SK-N-SH (cell line): ENCODE results near the gene EFCAB12. TPM values are rescaled to one million over a fixed set of nuclear protein-coding genes. Genes with fewer than 3 reads are reported as not detected.

Experiments
- CTCF ChIA-PET: fragments of 300-600, 350-600 bp; formaldehyde crosslinking; extraction: SDS; loops from one replicate; lab custom pipeline; 2021; lab: Yijun Ruan, JAX
- POLR2A ChIA-PET: fragments of 350-600 bp; sonication (Branson Sonifier 250); formaldehyde crosslinking; extraction: SDS; loops from one replicate; lab custom pipeline; 2020; ENCODE audit warnings: antibody characterized with exemption, inconsistent platforms; lab: Yijun Ruan, JAX
- DNase-seq: peaks from one replicate; pipeline ENCODE4 v3.0.0; 2012
- H2AFZ ChIP-seq: fragments of 200-600 bp; sonication (generic); 2 replicates; pipeline ENCODE4 v1.8.1; 2016; ENCODE audit warnings: antibody characterized with exemption, mild to moderate bottlenecking, low read depth
- H3F3A ChIP-seq: fragments of 200-600 bp; sonication (generic); replicated peaks from 2 replicates; pipeline ENCODE3; 2016; ENCODE audit warnings: antibody characterized with exemption, mild to moderate bottlenecking; ENCODE audit not compliant: insufficient read depth
- H3K27ac ChIP-seq, 2 experiments: fragments of 200-500 bp in 1 of 2; fragments of 200-600 bp in 1 of 2; sonication (Bioruptor generic) in 1 of 2; sonication (generic), shearing (Covaris generic) in 1 of 2; 2 replicates each; pipeline versions ENCODE4 v1.5.1 to v1.6.1; 2014 to 2016; ENCODE audit warnings: low read depth in 2 of 2, inconsistent platforms in 1 of 2, low read length in 1 of 2, mild to moderate bottlenecking in 1 of 2, mixed read lengths in 1 of 2
- H3K27me3 ChIP-seq: fragments of 200-600 bp; sonication (generic), shearing (Covaris generic); 2 replicates; pipeline ENCODE4 v1.6.1; 2016; ENCODE audit warnings: mixed run types; ENCODE audit not compliant: insufficient read depth
- H3K36me3 ChIP-seq, 2 experiments: fragments of 200-500 bp in 1 of 2; fragments of 200-600 bp in 1 of 2; sonication (Bioruptor generic) in 1 of 2; sonication (generic) in 1 of 2; replicated peaks in 1 of 2; 2 replicates each; pipeline versions ENCODE3 to v1.5.1; 2014 to 2016; ENCODE audit warnings: low read length in 1 of 2, mild to moderate bottlenecking in 1 of 2; ENCODE audit not compliant: insufficient read depth in 2 of 2, control insufficient read depth in 1 of 2
- H3K4me1 ChIP-seq, 2 experiments: fragments of 200-500 bp in 1 of 2; fragments of 200-600 bp in 1 of 2; sonication (Bioruptor generic) in 1 of 2; sonication (generic), shearing (Covaris generic) in 1 of 2; 2 replicates each; pipeline versions ENCODE4 v1.5.1 to v1.6.1; 2014 to 2016; ENCODE audit warnings: low read depth in 1 of 2, low read length in 1 of 2, mixed run types in 1 of 2; ENCODE audit not compliant: insufficient read depth in 2 of 2, control insufficient read depth in 1 of 2
- H3K4me2 ChIP-seq: fragments of 200-600 bp; sonication (generic), shearing (Covaris generic); 2 replicates; pipeline ENCODE4 v1.6.1; 2017; ENCODE audit warnings: mixed run types
- H3K4me3 ChIP-seq, 2 experiments: fragments of 200-500 bp in 1 of 2; fragments of 200-600 bp in 1 of 2; sonication (Bioruptor generic) in 1 of 2; sonication (generic), shearing (Covaris generic) in 1 of 2; 2 replicates each; pipeline versions ENCODE4 v1.5.1 to v1.8.1; 2014 to 2016; ENCODE audit warnings: low read depth in 2 of 2, inconsistent platforms in 1 of 2, low read length in 1 of 2, mild to moderate bottlenecking in 1 of 2, mixed read lengths in 1 of 2, moderate library complexity in 1 of 2
- H3K79me2 ChIP-seq: fragments of 200-600 bp; sonication (generic); 2 replicates; pipeline ENCODE4 v1.8.1; 2017; ENCODE audit warnings: mild to moderate bottlenecking; ENCODE audit not compliant: insufficient read depth
- H3K9ac ChIP-seq: fragments of 200-600 bp; sonication (generic); 2 replicates; pipeline ENCODE4 v1.6.1; 2017; ENCODE audit warnings: mixed run types
- H3K9me2 ChIP-seq: fragments of 200-600 bp; sonication (generic); 2 replicates; pipeline ENCODE4 v1.6.1; 2017; ENCODE audit warnings: mixed run types
- H3K9me3 ChIP-seq: fragments of 200-600 bp; sonication (generic); 2 replicates; pipeline ENCODE4 v1.6.1; 2017; ENCODE audit warnings: mixed run types, mild to moderate bottlenecking, moderate library complexity
- H4K20me1 ChIP-seq: fragments of 200-600 bp; sonication (generic); 2 replicates; pipeline ENCODE4 v1.6.1; 2017; ENCODE audit warnings: mild to moderate bottlenecking, mixed run types; ENCODE audit not compliant: insufficient read depth
- CHD2 ChIP-seq: fragments of 150-350 bp; IDR thresholded peaks from 2 replicates; pipeline ENCODE4 v1.6.1; 2018; ENCODE audit warnings: low read length; ENCODE audit not compliant: partially characterized antibody
- CTCF ChIP-seq: fragments of 200-600 bp; sonication (generic); IDR thresholded peaks from 2 replicates; pipeline ENCODE4 v1.6.1; 2017; ENCODE audit warnings: antibody characterized with exemption, mild to moderate bottlenecking, moderate library complexity
- ELF1 ChIP-seq: IDR thresholded peaks from 2 replicates; pipeline ENCODE4 v1.4.0; 2012
- EP300 ChIP-seq, 2 experiments: IDR thresholded peaks; 2 replicates each; pipeline versions ENCODE4 v1.4.0 to v1.6.1; 2012; ENCODE audit warnings: borderline replicate concordance in 1 of 2, low read depth in 1 of 2, low read length in 1 of 2
- FOXM1 ChIP-seq: IDR thresholded peaks from 2 replicates; pipeline ENCODE4 v1.4.0; 2012; ENCODE audit warnings: low read depth, mild to moderate bottlenecking
- GATA2 ChIP-seq: sonication (generic); formaldehyde crosslinking; IDR thresholded peaks from 2 replicates; pipeline ENCODE4 v1.5.0; 2020; ENCODE audit warnings: mild to moderate bottlenecking, missing genetic modification reagents
- JUND ChIP-seq: IDR thresholded peaks from 2 replicates; pipeline ENCODE4 v1.4.0; 2012
- MAX ChIP-seq: IDR thresholded peaks from 2 replicates; pipeline ENCODE4 v1.4.0; 2012; ENCODE audit warnings: low read depth
- NFIC ChIP-seq: IDR thresholded peaks from 2 replicates; pipeline ENCODE4 v1.4.0; 2012; ENCODE audit warnings: borderline replicate concordance
- NRF1 ChIP-seq: IDR thresholded peaks from 2 replicates; pipeline ENCODE4 v1.6.1; 2012; ENCODE audit warnings: low read depth, mild to moderate bottlenecking, low read length
- PBX3 ChIP-seq: IDR thresholded peaks from 2 replicates; pipeline ENCODE4; 2012
- POLR2AphosphoS5 ChIP-seq: IDR thresholded peaks from 2 replicates; pipeline ENCODE4 v1.6.1; 2012; ENCODE audit warnings: low read depth, low read length
- RXRA ChIP-seq: IDR thresholded peaks from 2 replicates; pipeline ENCODE4 v1.4.0; 2012; ENCODE audit warnings: low read depth, mild to moderate bottlenecking, borderline replicate concordance
- SIN3A ChIP-seq: IDR thresholded peaks from 2 replicates; pipeline ENCODE4 v1.6.1; 2012; ENCODE audit warnings: low read depth, mild to moderate bottlenecking, low read length, moderate library complexity, borderline replicate concordance
- TCF12 ChIP-seq: IDR thresholded peaks from 2 replicates; pipeline ENCODE4 v1.4.0; 2012
- TEAD4 ChIP-seq: IDR thresholded peaks from 2 replicates; pipeline ENCODE4 v1.4.0; 2012; ENCODE audit warnings: mild to moderate bottlenecking, borderline replicate concordance; ENCODE audit not compliant: insufficient read depth
- USF2 ChIP-seq: fragments of 150-350 bp; IDR thresholded peaks from 2 replicates; pipeline ENCODE4 v1.6.1; 2017; ENCODE audit warnings: antibody characterized with exemption, low read length, low read depth, borderline replicate concordance
- YY1 ChIP-seq: IDR thresholded peaks from 2 replicates; pipeline ENCODE4 v1.4.0; 2012; ENCODE audit warnings: low read depth, mild to moderate bottlenecking
- ZBTB33 ChIP-seq: IDR thresholded peaks from 2 replicates; pipeline ENCODE4 v1.4.0; 2012; ENCODE audit warnings: low read depth, borderline replicate concordance
- WGBS: methylation state at CpG from one replicate; pipeline ENCODE4 v1.1.6; 2017; ENCODE audit warnings: low lambda C conversion rate; 5-methylcytosine and 5-hydroxymethylcytosine counted together
- polyA plus RNA-seq, 3 experiments: library from polyadenylated mRNA; depleted of rRNA; stranded (reverse); fragments of >200 nt; gene quantifications; 2 replicates each; pipeline ENCODE4 v1.2.3, GENCODE V29; 2012

The EFCAB12 gene
- polyA plus RNA-seq, 1 of the 3 experiments (the other 2 are of a cell fraction) = 0.38 TPM

GRCh38 chr3:129377615-129378014 is 50.8 kb downstream of the EFCAB12 start:
- Histone ChIP-seq H3K9me3 (no peaks in the 10 kb centered on the region), H3K4me3 (no peak overlapping the region), H3F3A (no peaks in the 10 kb centered on the region), H3K9ac (no peak overlapping the region), H3K27ac (no peak overlapping the region), H3K36me3 (no peaks in the 10 kb centered on the region), H3K27me3 (no peaks in the 10 kb centered on the region), H3K4me2 (no peak overlapping the region), H2AFZ (no peak overlapping the region), H3K4me1 (no peaks in the 10 kb centered on the region), H4K20me1 (no peaks in the 10 kb centered on the region), H3K79me2 (no peaks in the 10 kb centered on the region), H3K9me2 (no peaks in the 10 kb centered on the region)
- WGBS = 80% methylated on average over 2 of the region's 2 CpGs
- no peak for DNase-seq
- ChIA-PET POLR2A (no interaction called here), CTCF (interaction anchor here (1.6 kb wide), 1 partner anchor 113 kb away, joined by 5 read pairs; no protein-coding TSS in a partner anchor)
- no peak for TF ChIP-seq POLR2AphosphoS5
- TF ChIP-seq SIN3A = no peak
- TF ChIP-seq MAX = no peak
- no peak for TF ChIP-seq ZBTB33
- no peak for TF ChIP-seq GATA2 (CRISPR knock-in tag)
- no peak for TF ChIP-seq CTCF
- TF ChIP-seq NFIC = no peak

GRCh38 chr3:129375099-129375498 is 53.3 kb downstream of the EFCAB12 start:
- H3K27ac ChIP-seq = no peak overlapping the region
- TF ChIP-seq MAX (no peak), EP300 (IDR thresholded peaks at IDR 0.05; ENCODE audit: borderline replicate concordance in 1 of 2, low read depth in 1 of 2, low read length in 1 of 2) (no peak), YY1 (no peak), TEAD4 (no peak), NRF1 (no peak), TCF12 (no peak), SIN3A (no peak), JUND (no peak), PBX3 (no peak), CHD2 (no peak), RXRA (no peak), USF2 (no peak), GATA2 (CRISPR knock-in tag) (no peak), ELF1 (no peak), FOXM1 (no peak)
- TF ChIP-seq, all 33 proteins: peak for 0
- Histone ChIP-seq H4K20me1 (no peaks in the 10 kb centered on the region), H3K4me3 (no peak overlapping the region), H3K4me1 (no peaks in the 10 kb centered on the region), H3F3A (no peaks in the 10 kb centered on the region), H3K79me2 (no peaks in the 10 kb centered on the region), H3K4me2 (no peak overlapping the region), H3K9me3 (no peaks in the 10 kb centered on the region), H3K9ac (no peak overlapping the region), H3K27me3 (no peaks in the 10 kb centered on the region), H2AFZ (no peak overlapping the region), H3K9me2 (no peaks in the 10 kb centered on the region), H3K36me3 (no peaks in the 10 kb centered on the region)
- DNase-seq = no peak
- 76% methylated on average over 5 of the region's 5 CpGs for WGBS
- ChIA-PET POLR2A (no interaction called here), CTCF (interaction anchor here (0.6 kb wide), 1 partner anchor 24 kb away, joined by 3 read pairs; no protein-coding TSS in a partner anchor)
